Fibroblast of peridontal ligament (primary cell): ENCODE data around the gene DDX47.
A peak's percentile ranks its signal among the peaks of the same experiment; 100 is the strongest.
"Not testable (repeated sequence)": the region's sequence is repeated elsewhere in the genome, so short reads cannot be mapped to it uniquely, and the experiment has no call there.

Source experiments
- DNase-seq: peaks from one replicate; pipeline ENCODE4 v3.0.0-alpha.2; 2010; ENCODE audit errors: extremely low read depth

Gene DDX47

DNA sequence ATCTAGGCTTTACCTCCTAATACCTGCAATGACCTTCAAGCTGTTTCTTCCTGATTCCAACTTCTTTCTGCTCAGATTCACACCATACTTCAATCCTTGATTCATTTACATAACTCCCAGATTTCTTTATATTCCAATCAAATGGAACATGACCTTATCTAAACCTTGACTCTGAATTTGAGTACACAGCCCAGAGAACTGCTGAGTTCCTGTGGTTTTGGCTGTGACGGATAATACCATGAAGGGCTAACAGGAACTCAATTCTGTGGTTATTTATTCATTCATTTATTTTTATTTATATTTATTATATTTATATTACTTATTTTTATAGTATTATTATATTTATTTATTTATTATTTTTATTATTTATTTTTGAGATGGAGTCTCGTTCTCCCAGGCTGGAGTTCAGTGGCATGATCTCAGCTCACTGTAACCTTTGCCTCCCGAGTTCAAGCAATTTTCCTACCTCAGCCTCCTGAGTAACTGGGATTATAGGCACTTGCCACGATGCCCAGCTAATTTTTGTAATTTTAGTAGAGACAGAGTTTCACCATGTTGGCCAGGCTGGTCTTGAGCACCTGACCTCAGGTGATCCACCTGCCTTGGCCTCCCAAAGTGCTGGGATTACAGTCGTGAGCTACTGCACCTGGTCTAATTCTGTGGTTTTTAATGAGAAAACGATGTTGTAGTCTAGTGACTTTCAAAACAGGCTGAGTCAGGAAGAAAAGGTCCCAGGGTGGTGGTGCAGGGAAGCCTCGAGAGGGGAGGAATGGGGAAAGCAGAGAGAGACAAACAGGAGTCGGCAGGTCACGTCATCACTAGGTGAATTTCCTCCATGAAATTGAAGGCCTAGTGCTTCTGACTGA is 16.0 kb upstream of the DDX47 start:
- DNase-seq, result no peak

DNA sequence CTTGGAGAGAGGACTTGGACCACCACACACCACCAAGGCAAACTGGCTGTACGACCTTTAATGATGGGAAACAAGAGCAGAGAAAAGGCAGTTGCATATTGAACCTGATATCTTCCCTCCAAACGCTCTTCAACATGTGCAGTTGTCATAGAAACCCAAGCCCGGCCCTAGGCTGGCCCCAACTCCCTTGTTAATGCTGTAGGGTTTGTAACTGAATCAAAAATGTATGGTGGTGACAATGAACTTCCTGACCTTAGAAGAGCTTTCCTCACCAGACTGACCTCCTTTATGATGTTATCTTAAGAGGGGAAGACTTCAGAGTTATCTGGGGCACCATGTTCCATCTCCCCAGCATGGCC is 15.4 kb upstream of the DDX47 start:
- DNase-seq, result no peak

DNA sequence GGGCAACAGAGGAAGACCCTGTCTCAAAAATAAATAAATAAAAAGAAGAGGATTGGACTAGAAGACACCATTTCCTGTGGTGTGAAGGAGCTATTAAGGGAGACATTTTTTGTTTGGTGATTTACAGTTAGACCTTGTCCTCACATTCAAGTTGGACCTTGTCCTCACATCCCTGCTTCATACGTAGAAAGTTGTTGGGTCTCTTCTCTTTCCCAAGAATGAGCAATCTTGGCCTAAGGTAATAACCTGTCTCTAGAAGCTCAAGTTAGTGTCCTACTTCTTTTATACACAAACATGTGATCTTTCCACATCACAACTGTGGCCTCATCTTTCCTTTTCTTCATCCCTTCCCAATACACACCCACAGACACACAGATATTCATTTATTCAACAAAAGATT is 14.7 kb upstream of the DDX47 start:
- no peak for DNase-seq

DNA sequence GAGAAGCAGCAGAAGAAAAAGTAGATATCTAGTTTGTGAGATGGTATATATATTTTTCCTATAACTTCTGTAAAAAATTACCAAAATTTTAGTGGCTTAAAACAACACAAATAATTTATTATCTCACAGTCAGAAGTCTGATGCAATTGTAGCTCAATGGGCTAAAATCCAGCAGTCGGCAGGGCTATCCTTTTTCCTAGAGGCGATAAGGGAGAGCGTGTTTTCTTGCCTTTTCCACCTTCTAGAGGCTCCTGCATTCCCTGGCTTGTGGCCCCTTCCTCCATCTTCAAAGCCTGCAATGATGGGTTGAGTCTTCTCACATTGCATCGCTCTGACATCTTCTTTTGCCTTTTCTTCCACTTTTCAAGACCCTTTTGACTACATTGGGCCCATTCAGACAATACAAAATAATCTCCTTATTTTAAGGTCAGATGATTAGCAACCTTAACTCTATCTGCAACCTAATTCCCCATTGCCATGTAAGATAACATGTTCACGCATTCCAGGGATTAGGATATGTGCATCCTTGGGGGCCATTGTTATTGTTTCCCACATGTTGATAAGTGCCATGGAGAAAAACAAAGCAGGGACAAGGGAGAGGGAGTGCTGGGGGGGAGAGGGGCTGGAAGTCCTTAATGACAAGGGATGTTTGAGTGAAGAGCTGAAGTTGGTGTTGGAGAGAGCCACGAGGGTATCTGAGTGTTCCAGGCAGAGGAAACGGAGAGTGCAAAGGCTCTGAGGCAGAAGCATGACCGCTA is 13.8 kb upstream of the DDX47 start:
- DNase-seq, result no peak

DNA sequence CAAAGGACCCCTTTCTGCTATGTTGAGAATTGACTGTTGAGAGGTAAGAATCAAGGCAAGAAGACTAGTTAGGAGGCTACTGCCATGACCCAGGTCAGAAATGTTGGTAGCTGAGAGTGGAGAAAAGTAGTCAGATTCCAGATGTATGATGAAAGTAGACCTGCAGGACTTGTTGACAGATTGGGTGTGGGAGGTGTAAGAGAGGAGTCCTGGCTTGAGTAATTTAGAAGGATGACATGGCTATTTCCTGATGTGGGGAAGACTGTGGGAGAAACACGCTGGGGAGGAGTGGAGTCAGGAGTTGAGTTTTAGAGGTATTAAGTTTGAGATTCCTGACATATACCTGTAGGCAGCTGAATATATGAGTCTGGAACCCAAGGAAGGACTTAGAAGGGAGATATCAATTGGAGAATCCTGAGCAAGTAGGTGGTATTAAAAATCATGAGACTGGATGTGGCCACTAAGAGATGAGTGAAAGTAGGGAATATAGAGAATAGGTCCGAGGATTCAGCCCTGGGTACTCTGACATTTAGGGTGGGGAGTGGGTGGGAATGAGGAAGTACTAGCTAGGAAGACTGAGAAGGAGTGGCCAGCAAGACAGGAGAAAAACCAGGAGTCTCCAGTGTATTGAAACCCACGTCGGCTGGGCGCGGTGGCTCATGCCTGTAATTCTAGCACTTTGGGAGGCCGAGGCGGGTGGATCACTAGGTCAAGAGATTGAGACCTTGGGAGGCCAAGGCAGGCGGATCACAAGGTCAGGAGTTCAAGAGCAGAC is 12.6 kb upstream of the DDX47 start:
- DNase-seq, result no peak

DNA sequence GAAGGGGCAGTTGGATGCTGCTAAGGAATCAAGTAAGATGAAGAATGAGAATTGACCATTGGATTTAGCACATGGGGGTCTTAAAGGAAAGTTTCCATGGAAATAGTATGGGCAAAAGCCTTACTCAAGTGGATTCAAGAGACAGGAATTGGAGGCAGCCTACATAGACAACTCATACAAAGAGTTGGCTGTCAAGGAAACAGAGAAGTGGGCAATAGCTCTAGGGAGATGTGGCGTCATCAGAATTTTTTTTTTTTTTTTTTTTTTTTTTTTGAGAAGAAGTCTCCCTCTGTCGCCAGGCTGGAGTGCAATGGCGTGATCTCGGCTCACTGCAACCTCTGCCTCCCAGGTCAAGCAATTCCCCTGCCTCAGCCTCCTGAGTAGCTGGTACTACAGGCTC is 11.5 kb upstream of the DDX47 start:
- not testable (repeated sequence) for DNase-seq

DNA sequence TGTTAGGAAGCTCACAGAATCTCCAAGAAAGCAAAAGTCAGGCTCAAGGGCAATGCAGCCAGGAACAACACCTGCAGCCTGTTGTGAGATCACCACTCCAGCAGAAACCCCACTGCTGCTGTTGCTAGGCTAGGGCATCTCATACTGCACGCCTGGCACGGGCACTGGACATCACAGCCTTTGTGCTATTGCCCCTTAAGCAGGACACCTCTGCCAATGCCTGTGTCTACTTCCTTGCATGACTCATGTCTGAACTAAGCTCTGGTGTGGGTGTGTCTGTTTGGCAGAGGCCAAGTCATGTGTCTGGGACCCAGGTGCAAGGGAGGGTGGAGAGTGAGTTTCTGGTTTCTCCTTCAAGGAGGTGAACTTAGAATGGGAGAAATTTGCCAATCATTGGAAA is 10.0 kb upstream of the DDX47 start:
- peak; percentile 63 for DNase-seq

DNA sequence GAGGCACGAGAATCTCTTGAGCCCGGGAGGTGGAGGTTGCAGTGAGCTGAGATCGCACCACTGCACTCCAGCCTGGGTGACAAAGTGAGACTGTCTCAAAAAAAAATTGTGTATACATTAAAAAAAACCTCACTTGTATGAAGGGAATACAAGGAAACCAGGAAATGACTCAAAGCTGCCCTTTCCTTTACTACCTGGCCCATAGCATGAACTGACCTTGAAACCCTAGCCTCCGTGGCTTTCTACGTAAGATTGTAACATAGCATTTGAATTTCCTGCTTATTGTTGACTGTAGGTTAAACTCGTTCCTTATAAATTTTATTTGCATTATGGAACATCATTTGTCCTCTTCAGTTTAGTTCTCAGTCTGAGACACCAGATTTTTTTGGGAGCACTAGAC is 9.1 kb upstream of the DDX47 start:
- no peak for DNase-seq

DNA sequence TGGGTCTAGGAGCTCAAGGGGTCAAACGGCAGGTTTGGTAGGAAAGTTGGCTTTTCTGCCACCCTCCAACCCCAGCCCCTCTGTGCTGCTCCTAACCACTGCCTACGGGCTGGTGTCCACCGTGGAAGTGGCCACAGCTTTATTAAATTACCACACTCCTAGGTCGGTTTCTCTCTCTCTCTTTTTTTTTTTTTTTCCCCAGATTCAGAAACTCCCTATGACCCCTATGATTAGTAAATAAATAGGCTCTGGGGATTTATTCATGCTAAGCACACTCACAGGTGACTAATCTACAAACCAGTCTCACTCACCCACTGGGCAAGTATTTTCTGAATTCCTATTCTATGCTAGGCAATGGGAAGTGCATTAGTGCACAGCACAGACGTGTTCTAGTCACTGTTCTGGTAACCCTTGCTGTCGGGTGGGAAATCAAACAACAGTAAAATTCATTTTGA is 8.7 kb upstream of the DDX47 start:
- DNase-seq, result peak; percentile 74

DNA sequence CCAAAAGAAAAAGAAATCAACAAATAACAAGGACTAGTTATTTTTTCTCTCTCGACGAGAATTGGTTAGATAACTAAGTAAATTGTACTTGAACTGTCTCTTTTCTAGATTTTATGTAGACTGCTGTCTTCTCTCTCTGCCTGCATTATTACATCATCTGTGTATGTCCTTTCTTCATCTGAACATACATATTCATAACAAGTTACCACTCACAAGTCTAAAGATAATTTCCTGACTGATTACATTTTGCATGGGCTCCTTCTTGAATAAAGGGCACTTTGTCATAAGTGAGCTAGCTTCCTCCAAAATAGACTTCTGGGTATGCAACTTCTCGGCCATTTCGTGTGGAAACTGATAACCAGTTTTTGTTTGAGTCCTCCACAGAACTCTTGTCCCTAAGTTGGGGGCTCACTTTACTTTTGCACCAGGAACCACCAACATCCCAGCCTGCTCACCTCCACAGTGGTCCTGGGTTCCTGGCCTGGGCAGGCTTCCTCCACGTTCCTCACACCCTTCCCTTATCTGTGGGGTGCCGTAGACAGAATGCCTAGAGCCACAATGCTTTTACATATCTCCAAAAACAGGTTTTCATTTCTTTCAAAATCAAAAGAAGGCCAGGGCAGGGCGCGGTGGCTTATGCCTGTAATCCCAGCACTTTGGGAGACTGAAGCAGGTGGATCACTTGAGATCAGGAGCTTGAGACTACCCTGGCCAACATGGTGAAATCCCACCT is 6.2 kb upstream of the DDX47 start:
- DNase-seq, result no peak

DNA sequence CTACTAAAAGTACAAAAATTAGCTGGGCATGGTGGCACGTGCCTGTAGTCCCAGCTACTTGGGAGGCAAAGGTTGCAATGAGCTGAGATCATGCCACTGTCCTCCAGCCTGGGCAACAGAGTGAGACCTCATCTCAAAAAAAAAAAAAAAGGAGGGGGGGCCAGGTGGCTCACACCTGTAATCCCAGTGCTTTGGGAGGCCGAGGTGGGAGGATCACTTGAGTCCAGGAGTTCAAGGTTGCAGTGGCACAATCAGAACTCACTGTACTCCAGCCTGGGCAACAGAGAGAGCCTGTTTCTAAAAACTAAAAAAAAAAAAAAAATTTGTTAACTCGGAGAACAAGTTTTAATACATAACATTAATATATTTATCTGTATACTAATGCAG is 5.6 kb upstream of the DDX47 start:
- DNase-seq, result not testable (repeated sequence)

DNA sequence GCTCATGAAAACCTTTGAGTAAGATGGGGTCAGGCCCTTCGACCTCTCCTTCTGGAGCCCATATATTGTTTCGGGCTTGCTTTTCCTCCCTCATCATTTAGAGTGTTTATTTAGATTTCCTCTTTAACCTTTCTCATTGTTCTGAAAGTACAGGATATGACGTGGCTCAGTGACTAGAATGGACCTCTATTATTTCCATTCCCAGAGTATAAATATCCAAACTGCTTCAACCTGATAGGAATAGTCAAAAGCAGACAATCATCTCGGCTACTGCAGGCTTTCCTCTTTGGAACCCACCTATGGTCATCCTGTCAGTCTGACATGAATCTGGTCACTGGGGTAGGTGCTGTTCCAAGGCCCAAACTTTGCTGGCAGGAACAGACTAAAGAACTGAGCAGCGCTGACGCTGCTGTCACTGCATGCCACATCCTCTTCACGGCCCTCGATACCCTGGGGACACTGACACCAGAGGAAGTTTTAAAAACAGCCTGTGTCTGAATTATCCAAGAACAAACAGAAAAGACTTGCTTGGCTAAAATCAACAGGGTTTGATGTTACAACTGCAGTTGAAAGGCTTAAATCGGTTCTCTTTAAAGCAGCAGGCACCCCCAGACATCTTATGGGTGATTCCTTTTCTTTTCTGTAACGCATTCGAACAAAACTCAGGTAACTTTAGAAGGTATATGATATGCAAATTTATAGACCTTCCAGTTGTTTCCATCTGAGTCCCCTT is 5.0 kb upstream of the DDX47 start:
- peak; percentile 61 for DNase-seq

DNA sequence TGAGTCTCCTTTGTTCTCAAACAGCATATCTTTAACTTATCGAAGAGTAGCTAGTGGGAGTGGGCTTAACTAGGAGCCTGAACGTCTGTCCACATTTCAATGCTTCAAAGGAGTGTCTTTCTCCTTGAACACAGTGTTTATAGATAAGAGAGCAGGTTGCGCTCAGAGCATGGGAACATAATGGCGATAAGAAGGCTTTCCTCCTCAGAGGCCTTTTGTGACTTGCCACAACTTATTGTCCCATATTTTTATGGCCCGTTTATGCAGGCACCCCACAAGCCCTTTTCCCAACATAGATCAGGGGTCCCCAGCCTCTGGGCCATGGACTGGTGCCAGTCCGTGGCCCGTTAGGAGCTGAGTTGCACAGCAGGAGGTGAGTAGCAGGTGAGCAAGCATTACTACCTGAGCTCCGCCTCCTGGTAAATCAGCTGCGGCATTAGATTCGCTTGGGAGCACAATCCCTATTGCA is 2.6 kb upstream of the DDX47 start:
- no peak for DNase-seq

DNA sequence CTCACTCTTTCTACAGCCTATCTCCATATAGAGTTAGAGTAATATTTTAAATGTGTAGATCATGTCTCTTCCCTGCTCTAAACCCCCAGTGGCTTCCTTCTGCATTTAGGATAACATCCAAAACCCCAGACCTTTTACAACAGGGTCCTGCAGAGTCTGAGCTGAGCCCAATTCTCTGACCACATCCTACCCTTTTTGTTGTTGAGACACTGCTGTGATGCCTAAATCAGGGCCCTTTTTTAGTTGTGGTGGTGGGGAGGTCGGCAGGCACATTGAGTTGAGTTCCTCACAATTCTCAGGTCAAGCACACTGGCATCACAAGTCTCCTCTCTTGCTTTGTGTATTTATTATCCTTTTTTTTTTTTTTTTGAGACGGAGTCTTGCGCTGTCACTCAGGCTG is 1.8 kb upstream of the DDX47 start:
- DNase-seq, result no peak

DNA sequence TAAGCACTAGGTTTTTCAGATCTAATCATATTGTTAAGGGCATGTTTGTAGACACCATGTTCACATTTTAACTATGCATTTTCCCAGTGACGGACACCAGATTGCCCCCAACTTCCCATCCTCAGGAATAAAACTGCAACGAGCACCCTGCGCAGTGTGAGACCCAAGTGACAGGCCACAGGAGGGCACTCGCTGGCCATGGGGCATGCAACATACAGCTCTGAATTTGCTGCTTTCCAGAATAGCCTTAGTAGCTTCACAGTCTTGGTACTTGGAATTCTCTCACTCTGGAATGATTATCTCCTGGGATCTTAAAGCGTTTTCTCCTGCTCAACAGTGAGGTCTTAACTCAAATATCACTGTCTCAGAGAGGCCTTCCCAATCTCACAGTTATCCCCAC is 972 bp upstream of the DDX47 start:
- no peak for DNase-seq

DNA sequence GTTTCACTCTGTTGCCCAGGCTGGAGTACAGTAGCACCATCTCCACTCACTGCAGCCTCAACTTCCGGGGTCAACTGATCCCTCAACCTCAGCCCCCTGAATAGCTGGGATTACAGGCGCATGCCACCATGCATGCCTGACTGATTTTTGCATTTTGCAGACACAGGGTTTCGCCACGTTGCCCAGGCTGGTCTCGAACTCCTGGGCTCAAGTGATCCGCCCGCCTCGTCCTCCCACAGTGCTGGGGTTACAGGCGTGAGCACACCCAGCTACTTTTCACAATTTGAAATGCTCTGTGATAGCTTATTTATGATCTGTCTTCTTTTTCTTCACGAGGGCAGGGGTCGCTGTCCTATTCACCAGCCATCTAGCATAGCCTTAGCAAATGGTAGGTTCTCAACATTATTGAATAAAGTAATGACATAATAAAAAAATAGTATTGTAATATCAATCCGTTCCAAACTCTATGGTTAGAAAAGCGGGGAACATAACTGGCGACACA is 477 bp upstream of the DDX47 start:
- DNase-seq, result no peak

DNA sequence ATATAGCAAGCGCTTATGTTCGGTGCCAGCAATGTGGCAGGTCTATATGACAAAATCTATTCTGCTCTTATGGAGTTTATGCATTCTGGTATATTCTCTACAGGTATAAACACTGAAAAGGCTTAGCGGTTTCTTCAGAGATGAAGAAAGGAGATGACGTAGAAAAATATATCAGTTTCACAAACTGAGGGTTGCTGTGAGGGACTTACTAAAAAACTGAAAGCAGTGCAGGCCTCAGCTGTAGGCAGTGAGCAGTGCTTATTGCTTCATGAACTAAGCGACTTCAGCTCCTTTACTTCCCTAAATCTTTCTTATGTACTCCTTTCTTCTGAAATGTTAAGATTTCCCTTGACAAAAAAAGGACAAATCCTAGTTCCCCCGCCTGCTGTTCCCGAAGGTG is 4.5 kb downstream of the DDX47 start:
- DNase-seq, result no peak

DNA sequence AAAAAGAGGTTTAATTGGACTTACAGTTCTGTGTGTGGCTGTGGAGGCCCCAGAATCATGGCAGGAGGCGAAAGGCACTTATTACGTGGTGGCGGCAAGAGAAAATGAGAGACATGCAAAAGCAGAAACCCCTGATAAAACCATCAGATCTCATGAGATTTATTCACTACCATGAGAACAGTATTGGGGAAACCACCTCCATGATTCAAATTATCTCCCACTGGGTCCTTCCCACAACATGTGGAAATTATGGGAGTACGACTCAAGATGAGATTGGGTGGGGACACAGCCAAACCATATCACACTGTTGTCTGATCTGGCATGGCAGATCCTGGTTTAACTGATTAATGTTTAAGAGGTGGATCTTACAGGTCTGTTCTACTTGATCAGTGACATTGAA is 5.6 kb downstream of the DDX47 start:
- DNase-seq, result no peak

DNA sequence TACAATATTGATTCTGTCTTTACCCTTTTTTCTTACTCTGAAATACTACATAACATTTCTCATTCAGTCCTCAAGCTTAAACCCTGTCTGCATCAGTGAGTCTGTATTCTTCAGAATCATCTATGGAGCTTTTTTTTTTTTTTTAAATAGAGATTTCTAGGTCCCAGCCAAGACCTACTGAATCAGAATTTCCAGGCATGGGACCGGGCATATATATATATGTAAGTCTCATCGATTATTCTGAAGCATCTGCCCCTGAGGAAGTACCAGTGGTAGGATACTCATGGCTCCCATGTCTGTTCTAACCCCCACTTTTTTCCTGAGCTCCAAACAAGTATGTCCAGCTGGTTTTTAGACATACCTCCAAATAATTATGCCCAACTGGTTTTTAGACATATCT is 6.1 kb downstream of the DDX47 start:
- DNase-seq, result no peak

DNA sequence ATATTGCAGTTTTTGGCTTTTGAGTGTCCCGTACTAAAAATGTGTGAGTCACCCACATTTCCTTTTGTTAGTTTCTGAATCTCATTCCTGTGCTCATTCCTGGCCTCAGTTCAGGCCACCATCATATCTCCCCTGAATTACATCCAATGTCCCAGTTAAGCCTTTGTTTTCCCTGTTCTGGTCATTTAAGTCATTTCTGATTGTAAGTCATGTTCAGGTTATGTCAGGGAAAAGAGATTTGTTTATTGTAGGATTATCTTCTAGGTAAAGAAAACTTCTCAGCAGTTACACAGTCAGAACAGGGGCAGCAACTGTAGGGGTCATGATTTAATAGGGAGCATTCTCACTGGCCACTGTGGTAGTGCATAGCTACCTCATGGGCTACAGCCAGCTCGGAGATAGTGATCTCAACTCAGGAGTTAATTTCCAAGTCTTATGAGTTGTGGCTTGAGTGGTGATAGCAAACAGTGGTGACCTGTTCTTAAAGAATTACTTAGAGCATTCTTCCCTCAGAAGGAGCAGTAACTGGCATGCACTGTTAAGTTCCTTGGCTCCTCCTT is 6.7 kb downstream of the DDX47 start:
- DNase-seq, result peak; percentile 89
